ENCODE measurements around the gene SLC49A3. TPM values are rescaled to one million over a fixed set of nuclear protein-coding genes. Genes with fewer than 3 reads are reported as not detected.

The SLC49A3 gene
- total and polyA plus RNA-seq, 7 donors = 2.4 to 6.4 (median 4.6) TPM

GRCh38 chr4:686413-687040 is 2.4 kb downstream of the SLC49A3 start:
- H3K4me1 ChIP-seq = peaks cover 0 to 26% (median 5%) of the 10 kb centered on the region in 4 donors
- peak; percentile 69 for DNase-seq
- TF ChIP-seq CTCF (IDR thresholded peaks at IDR 0.05) (no peak), EP300 (IDR thresholded peaks at IDR 0.05) (no peak), POLR2AphosphoS5 (IDR thresholded peaks at IDR 0.05) (no peak), POLR2A (IDR thresholded peaks at IDR 0.05) (no peak)
- H3K36me3 ChIP-seq = no peaks in the 10 kb centered on the region
- H3K4me3 ChIP-seq = no peak overlapping the region
- WGBS, 2 donors = 90 to 94% methylated on average over 31 of the region's 31 CpGs
- peak overlapping the region; percentile 56 to 83 (median 70) for H3K27ac ChIP-seq
- no peaks in the 10 kb centered on the region for H3K9me3 ChIP-seq
- peaks cover 0 to 40% (median 17%) of the 10 kb centered on the region in 3 donors for H3K27me3 ChIP-seq
- intact Hi-C loops (cut with DNase I) = no loop called here

GRCh38 chr4:685679-686412 is 3.1 kb downstream of the SLC49A3 start:
- no peak for DNase-seq
- Histone ChIP-seq H3K9me3 (no peaks in the 10 kb centered on the region), H3K4me3 (no peak overlapping the region), H3K27ac (no peak overlapping the region), H3K27me3 (peaks cover 3 to 45% (median 21%) of the 10 kb centered on the region in 3 donors), H3K36me3 (no peaks in the 10 kb centered on the region), H3K4me1 (peaks cover 0 to 32% (median 10%) of the 10 kb centered on the region in 4 donors)
- TF ChIP-seq CTCF (IDR thresholded peaks at IDR 0.05) (no peak), EP300 (IDR thresholded peaks at IDR 0.05) (no peak), POLR2AphosphoS5 (IDR thresholded peaks at IDR 0.05) (no peak), POLR2A (IDR thresholded peaks at IDR 0.05) (no peak)
- 94 to 95% methylated on average over 37 of the region's 37 CpGs for WGBS, 2 donors
- intact Hi-C loops (cut with DNase I) = no loop called here

GRCh38 chr4:684623-685327 is 4.2 kb downstream of the SLC49A3 start:
- Histone ChIP-seq H3K4me1 (peaks cover 0 to 38% (median 15%) of the 10 kb centered on the region in 4 donors), H3K4me3 (no peak overlapping the region), H3K27me3 (peaks cover 3 to 56% (median 32%) of the 10 kb centered on the region in 3 donors), H3K36me3 (no peaks in the 10 kb centered on the region), H3K9me3 (no peaks in the 10 kb centered on the region), H3K27ac (no peak overlapping the region)
- intact Hi-C loops (cut with DNase I) = no loop called here
- no peak for DNase-seq
- no peak for TF ChIP-seq EP300 (IDR thresholded peaks at IDR 0.05)
- TF ChIP-seq POLR2A (IDR thresholded peaks at IDR 0.05) = no peak
- no peak for TF ChIP-seq CTCF (IDR thresholded peaks at IDR 0.05)
- no peak for TF ChIP-seq POLR2AphosphoS5 (IDR thresholded peaks at IDR 0.05)
- WGBS, 2 donors = 59 to 78% methylated on average over 21 of the region's 21 CpGs

GRCh38 chr4:683982-684622 is 4.8 kb downstream of the SLC49A3 start:
- DNase-seq = peak; percentile 76

More at GRCh38 chr4:683982-684622, 4.8 kb downstream of the SLC49A3 start:
- Histone ChIP-seq H3K27ac (no peak overlapping the region), H3K36me3 (no peaks in the 10 kb centered on the region), H3K4me1 (peaks cover 0 to 37% (median 15%) of the 10 kb centered on the region in 4 donors), H3K9me3 (no peaks in the 10 kb centered on the region), H3K27me3 (peaks cover 6 to 57% (median 37%) of the 10 kb centered on the region in 3 donors), H3K4me3 (no peak overlapping the region)
- 25 to 51% methylated on average over 19 of the region's 19 CpGs for WGBS, 2 donors
- intact Hi-C loops (cut with DNase I) = no loop called here
- TF ChIP-seq POLR2AphosphoS5 (IDR thresholded peaks at IDR 0.05) = no peak
- peak in 3 of 4 experiments; percentile 18 to 39 (median 29) for TF ChIP-seq CTCF (IDR thresholded peaks at IDR 0.05)
